ENCODE results near the gene MMP1. TPM values are rescaled to one million over a fixed set of nuclear protein-coding genes. Genes with fewer than 3 reads are reported as not detected.

The MMP1 gene
- polyA plus RNA-seq, 1 of the 3 experiments (the other 2 are of a cell fraction) = 5.9 TPM

GRCh38 chr11:102809971-102810370 lies 12.0 kb upstream of the MMP1 start (continued):
- TF ChIP-seq MAX (IDR thresholded peaks at IDR 0.05; ENCODE audit: low read depth) (no peak), CHD2 (IDR thresholded peaks at IDR 0.05; ENCODE audit: low read length, partially characterized antibody) (no peak), RCOR1 (IDR thresholded peaks at IDR 0.05; ENCODE audit: low read length) (no peak)

DNA sequence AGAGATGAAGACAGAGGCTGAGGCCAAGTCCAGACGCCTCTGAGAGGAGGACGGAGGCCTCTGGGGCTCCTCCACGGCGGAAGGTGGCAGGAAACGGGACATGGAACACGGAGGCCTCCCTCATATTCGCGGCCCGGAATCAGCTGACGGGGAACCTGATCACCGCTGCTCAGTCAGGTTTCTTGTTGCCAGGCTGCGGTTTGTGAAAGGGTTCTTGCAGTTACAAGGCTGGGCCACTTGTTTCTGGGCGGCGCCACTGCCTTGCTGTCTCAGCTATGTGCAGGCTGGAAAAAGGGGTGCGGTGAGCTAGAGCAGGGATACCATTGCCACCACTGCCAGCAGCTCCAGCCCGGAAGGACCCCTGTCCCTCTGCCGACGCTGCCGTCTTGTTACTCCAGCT lies 10.0 kb upstream of the MMP1 start:
- ChIA-PET CTCF (interaction anchor here (0.6 to 1.8 kb wide), 3 partner anchors 24 to 577 kb away, joined by 4 to 5 read pairs (median 4); no protein-coding TSS in a partner anchor), POLR2A (no interaction called here)
- Histone ChIP-seq H3K79me2 (ENCODE audit: insufficient read depth) (no peaks in the 10 kb centered on the region), H2AFZ (ENCODE audit: low read depth) (peak overlapping the region; percentile 72; the same call in 1 of the 2 replicates), H3F3A (replicated peaks; ENCODE audit: insufficient read depth) (peaks cover 17% of the 10 kb centered on the region), H3K9me2 (no peaks in the 10 kb centered on the region), H3K9ac (no peak overlapping the region), H3K27me3 (ENCODE audit: insufficient read depth) (no peaks in the 10 kb centered on the region), H3K9me3 (no peaks in the 10 kb centered on the region), H3K4me1 (ENCODE audit: control insufficient read depth in 1 of 2, insufficient read depth in 2 of 2, low read depth in 1 of 2, low read length in 1 of 2) (peaks cover 2 to 10% of the 10 kb centered on the region in 2 experiments; a peak in 3 of 4 replicates), H3K27ac (ENCODE audit: low read depth in 2 of 2, low read length in 1 of 2) (no peak overlapping the region), H3K36me3 (replicated peaks in 1 of 2; ENCODE audit: control insufficient read depth in 1 of 2, insufficient read depth in 2 of 2, low read length in 1 of 2) (no peaks in the 10 kb centered on the region), H4K20me1 (ENCODE audit: insufficient read depth) (no peaks in the 10 kb centered on the region), H3K4me3 (ENCODE audit: low read depth in 2 of 2, low read length in 1 of 2) (no peak overlapping the region), H3K4me2 (no peak overlapping the region)
- peak; percentile 27 for TF ChIP-seq RAD21 (IDR thresholded peaks at IDR 0.05; ENCODE audit: low read length)
- TF ChIP-seq CTCF (IDR thresholded peaks at IDR 0.05) = peak; percentile 46
- no peak for TF ChIP-seq IRF3 (IDR thresholded peaks at IDR 0.05; ENCODE audit: low read depth, low read length)
- 31% methylated on average over 17 of the region's 19 CpGs for WGBS (ENCODE audit: low lambda C conversion rate)
- DNase-seq = peak; percentile 36

DNA sequence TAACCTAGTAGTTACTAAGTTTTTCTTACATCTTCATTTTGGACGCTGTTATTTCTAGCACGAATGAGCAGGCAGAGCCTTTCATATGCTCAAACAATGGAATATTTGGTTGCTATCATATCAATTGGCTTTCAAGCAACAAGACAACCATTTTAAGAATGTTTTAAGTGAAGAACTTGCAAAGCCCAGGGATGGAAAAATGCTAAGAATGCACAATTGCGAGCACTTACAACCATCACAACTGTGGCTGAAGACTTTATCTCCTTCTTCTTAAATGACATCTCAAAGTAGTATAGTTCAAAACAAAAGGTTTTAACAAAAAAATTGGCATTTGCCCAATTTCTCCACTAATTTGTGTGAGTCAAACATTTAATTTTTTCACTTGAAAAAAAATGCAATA lies 8.3 kb upstream of the MMP1 start:
- Histone ChIP-seq H3K79me2 (ENCODE audit: insufficient read depth) (no peaks in the 10 kb centered on the region), H3K9me3 (no peaks in the 10 kb centered on the region), H3K27ac (ENCODE audit: low read depth in 2 of 2, low read length in 1 of 2) (peak overlapping the region; percentile 14 to 50; a peak in 3 of 4 replicates), H3K9me2 (no peaks in the 10 kb centered on the region), H3K4me2 (peak overlapping the region; percentile 40), H3K4me3 (ENCODE audit: low read depth in 2 of 2, low read length in 1 of 2) (peak overlapping the region in 1 of 2 experiments; percentile 5; a peak in 1 of 4 replicates), H3K36me3 (replicated peaks in 1 of 2; ENCODE audit: control insufficient read depth in 1 of 2, insufficient read depth in 2 of 2, low read length in 1 of 2) (no peaks in the 10 kb centered on the region), H2AFZ (ENCODE audit: low read depth) (peak overlapping the region; percentile 68), H4K20me1 (ENCODE audit: insufficient read depth) (no peaks in the 10 kb centered on the region), H3K4me1 (ENCODE audit: control insufficient read depth in 1 of 2, insufficient read depth in 2 of 2, low read depth in 1 of 2, low read length in 1 of 2) (peaks cover 2 to 10% of the 10 kb centered on the region in 2 experiments; a peak in 3 of 4 replicates), H3K27me3 (ENCODE audit: insufficient read depth) (no peaks in the 10 kb centered on the region), H3K9ac (no peak overlapping the region), H3F3A (replicated peaks; ENCODE audit: insufficient read depth) (peaks cover 22% of the 10 kb centered on the region)
- 11% methylated on average over 3 of the region's 3 CpGs for WGBS (ENCODE audit: low lambda C conversion rate)
- CTCF ChIA-PET = no interaction called here
- POLR2A ChIA-PET = no interaction called here
- no peak for DNase-seq
- no peak for TF ChIP-seq CTCF (IDR thresholded peaks at IDR 0.05)
- TF ChIP-seq CHD2 (IDR thresholded peaks at IDR 0.05; ENCODE audit: low read length, partially characterized antibody) = no peak
- no peak for TF ChIP-seq FOXM1 (IDR thresholded peaks at IDR 0.05; ENCODE audit: low read depth)
- TF ChIP-seq MAX (IDR thresholded peaks at IDR 0.05; ENCODE audit: low read depth) = no peak
- TF ChIP-seq NRF1 (IDR thresholded peaks at IDR 0.05; ENCODE audit: low read depth, low read length) = no peak
- peak; percentile 38; the same call in 1 of the 2 replicates for TF ChIP-seq NFIC (IDR thresholded peaks at IDR 0.05; ENCODE audit: borderline replicate concordance)
- no peak for TF ChIP-seq POLR2AphosphoS5 (IDR thresholded peaks at IDR 0.05; ENCODE audit: low read depth, low read length)
- TF ChIP-seq GATA2 (CRISPR knock-in tag; IDR thresholded peaks at IDR 0.05) = no peak
- TF ChIP-seq ELF1 (IDR thresholded peaks at IDR 0.05) = no peak
- TF ChIP-seq RAD21 (IDR thresholded peaks at IDR 0.05; ENCODE audit: low read length) = no peak
- peak; percentile 4; the same call in 1 of the 2 replicates for TF ChIP-seq JUND (IDR thresholded peaks at IDR 0.05)
- peak; percentile 59; the same call in 1 of the 2 replicates for TF ChIP-seq TEAD4 (IDR thresholded peaks at IDR 0.05; ENCODE audit: borderline replicate concordance, insufficient read depth)
- no peak for TF ChIP-seq YY1 (IDR thresholded peaks at IDR 0.05; ENCODE audit: low read depth)
- no peak for TF ChIP-seq RFX5 (IDR thresholded peaks at IDR 0.05; ENCODE audit: low read length)
- no peak for TF ChIP-seq TAF1 (IDR thresholded peaks at IDR 0.05; ENCODE audit: borderline replicate concordance, low read depth, low read length)
